Neural crest cell (in vitro differentiated cells): ENCODE measurements around the gene GSDME. TPM values are rescaled to one million over a fixed set of nuclear protein-coding genes. Genes with fewer than 3 reads are reported as not detected.

Experiments used
- DNase-seq: peaks from one replicate; pipeline ENCODE4 v3.0.0; 2021; ENCODE audit warnings: low read depth, mixed read lengths, low spot score
- H3K27ac Mint-ChIP-seq: one replicate; pipeline ENCODE4 v1.8.0; 2021; ENCODE audit warnings: mild to moderate bottlenecking, mixed read lengths; ENCODE audit not compliant: unreplicated experiment
- H3K27me3 Mint-ChIP-seq: 2 replicates; pipeline ENCODE4 v1.8.0; 2021; ENCODE audit warnings: low read depth, mild to moderate bottlenecking, mixed read lengths
- H3K36me3 Mint-ChIP-seq: 2 replicates; pipeline ENCODE4 v1.8.0; 2021; ENCODE audit warnings: low read depth, mild to moderate bottlenecking, mixed read lengths
- H3K4me1 Mint-ChIP-seq: 2 replicates; pipeline ENCODE4 v1.8.0; 2021; ENCODE audit warnings: mixed read lengths
- H3K4me3 Mint-ChIP-seq: one replicate; pipeline ENCODE4 v1.8.0; 2021; ENCODE audit warnings: mild to moderate bottlenecking, mixed read lengths
- H3K9me3 Mint-ChIP-seq: 2 replicates; pipeline ENCODE4 v1.8.0; 2021; ENCODE audit warnings: mixed read lengths
- CTCF ChIP-seq: fragments of 200-600 bp; sonication (generic); conservative IDR thresholded peaks from 2 replicates; pipeline ENCODE4 v1.5.0; 2021; ENCODE audit warnings: antibody characterized with exemption, mild to moderate bottlenecking
- total RNA-seq: library from RNA; stranded (reverse); gene quantifications from 2 replicates; pipeline ENCODE4 v1.2.1, GENCODE V29; 2021

GSDME gene
- total RNA-seq, 1 donor from 2014 or later, result 18.9 TPM

- Mint-ChIP-seq H3K36me3 (peaks cover 3% of the 10 kb centered on the region), H3K4me1 (no peaks in the 10 kb centered on the region), H3K27me3 (no peaks in the 10 kb centered on the region), H3K9me3 (no peaks in the 10 kb centered on the region), H3K27ac (no peak overlapping the region), H3K4me3 (no peak overlapping the region)
- DNase-seq, result no peak
- no peak for TF ChIP-seq CTCF
Measured at GRCh38 chr7:24728503-24729364, 28.5 kb downstream of the GSDME start.

DNA sequence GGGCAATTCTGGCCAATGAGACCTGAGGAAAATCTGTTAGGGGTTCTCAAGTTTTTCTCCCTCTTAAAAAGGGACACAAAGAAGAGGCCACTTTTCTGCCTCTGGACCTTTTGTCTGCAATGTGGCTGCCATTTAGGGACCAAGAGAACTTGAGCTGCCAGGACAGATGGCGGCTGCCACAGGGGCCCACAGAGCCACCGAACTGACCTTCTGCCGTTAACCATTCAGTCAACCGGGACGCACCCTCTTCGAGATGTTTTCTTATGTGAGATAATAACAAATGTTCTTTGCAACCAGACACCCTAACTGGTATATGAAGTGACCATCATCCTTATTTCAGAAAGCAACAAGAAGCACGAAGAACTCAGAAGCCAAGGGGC, 29.2 kb downstream of the GSDME start:
- DNase-seq, result no peak
- Mint-ChIP-seq H3K4me3 (no peak overlapping the region), H3K36me3 (peaks cover 3% of the 10 kb centered on the region), H3K27me3 (no peaks in the 10 kb centered on the region), H3K9me3 (no peaks in the 10 kb centered on the region), H3K4me1 (no peaks in the 10 kb centered on the region), H3K27ac (no peak overlapping the region)
- TF ChIP-seq CTCF, result no peak

DNA sequence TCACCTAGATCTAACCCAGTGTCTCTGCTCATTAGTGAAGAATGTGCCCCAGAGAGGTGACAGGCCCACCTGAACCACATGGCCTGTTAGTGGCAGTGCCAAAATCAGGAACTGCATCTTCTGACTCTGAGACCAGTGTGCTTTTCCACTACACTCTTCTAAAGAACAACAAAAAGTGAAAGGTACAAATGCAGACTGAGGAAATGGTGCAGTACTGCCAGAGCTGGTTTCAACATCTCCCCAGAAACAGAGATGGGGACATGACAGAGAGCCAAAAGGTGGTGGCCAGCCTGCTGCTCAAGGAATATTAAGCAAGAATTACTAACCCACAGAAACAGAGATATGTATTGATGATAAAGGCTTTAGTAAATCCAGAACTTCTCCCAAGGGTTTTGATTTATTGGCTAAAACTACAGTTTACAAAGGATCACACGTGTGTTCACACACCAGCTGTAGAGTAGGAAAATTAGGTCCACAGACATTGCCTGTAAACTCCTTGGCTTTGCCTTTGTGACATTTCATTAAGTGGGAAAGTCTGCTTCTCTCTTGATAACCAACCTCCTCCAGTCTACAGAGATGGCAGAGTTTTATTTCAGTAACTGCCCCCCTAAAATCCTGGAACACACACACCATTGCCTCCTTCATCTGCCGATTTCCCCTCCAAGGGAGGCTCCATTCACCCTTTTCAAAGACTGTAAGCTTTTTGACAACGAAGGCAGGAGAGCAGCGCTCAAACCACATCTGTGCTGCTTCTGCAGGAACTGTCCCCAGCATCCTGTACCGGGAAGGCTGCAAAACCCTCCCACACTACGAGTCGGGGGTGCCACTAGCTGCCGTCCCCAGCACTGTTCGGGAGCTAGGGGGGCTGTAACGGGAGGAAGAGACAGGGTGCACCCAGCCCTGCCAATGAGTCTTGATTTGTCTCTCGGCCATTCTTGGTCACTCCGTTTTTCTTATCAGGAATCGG, 29.8 kb downstream of the GSDME start:
- no peak for TF ChIP-seq CTCF
- peaks cover 3% of the 10 kb centered on the region for H3K36me3 Mint-ChIP-seq
- no peak overlapping the region for H3K27ac Mint-ChIP-seq
- no peak overlapping the region for H3K4me3 Mint-ChIP-seq
- H3K4me1 Mint-ChIP-seq, result peaks cover 7% of the 10 kb centered on the region
- no peaks in the 10 kb centered on the region for H3K27me3 Mint-ChIP-seq
- H3K9me3 Mint-ChIP-seq, result no peaks in the 10 kb centered on the region
- DNase-seq, result no peak

DNA sequence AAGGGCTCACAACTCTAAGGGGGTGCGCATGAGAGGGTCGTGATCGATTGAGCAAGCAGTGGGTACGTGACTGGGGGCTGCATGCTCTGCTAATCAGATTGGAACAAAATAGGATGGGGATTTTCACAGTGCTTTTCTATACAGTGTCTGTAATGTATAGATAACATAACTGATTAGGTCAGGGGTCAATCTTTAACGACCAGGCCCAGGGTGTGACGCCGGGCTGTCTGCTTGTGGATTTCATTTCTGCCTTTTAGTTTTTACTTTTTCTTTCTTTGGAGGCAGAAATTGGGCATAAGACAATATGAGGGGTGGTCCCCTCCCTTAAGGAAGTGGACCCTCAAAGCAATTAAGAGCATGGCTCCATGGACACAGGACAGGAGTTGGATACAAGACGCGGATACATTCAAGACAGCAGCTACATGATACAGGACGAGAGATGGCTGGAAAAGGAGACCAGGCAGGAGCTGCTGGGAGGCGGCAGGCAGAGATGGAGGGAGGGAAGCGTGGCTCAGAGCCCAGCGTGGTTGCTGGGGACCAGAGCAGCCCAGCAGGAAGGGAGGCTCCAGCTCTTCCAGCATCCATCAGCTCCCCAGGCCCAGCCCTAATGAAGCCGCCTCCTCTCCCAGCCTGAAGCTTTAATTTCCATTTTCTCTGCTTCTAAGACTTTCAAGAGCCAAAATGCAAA, 31.6 kb downstream of the GSDME start:
- Mint-ChIP-seq H3K4me1 (peaks cover 24% of the 10 kb centered on the region), H3K27me3 (no peaks in the 10 kb centered on the region), H3K36me3 (peaks cover 3% of the 10 kb centered on the region), H3K9me3 (no peaks in the 10 kb centered on the region), H3K27ac (no peak overlapping the region), H3K4me3 (no peak overlapping the region)
- no peak for TF ChIP-seq CTCF
- no peak for DNase-seq
